ENCODE measurements around the gene TRIP10.
A peak's percentile ranks its signal among the peaks of the same experiment; 100 is the strongest.

TRIP10 gene

GRCh38 chr19:6734096-6734696 lies 5.3 kb upstream of the TRIP10 start:
- ChIA-PET CTCF (interaction anchor here (1.1 to 1.3 kb wide), 2 partner anchors 13 to 203 kb away, joined by 3 to 4 read pairs; partner anchors contain the start of genes C3 and TNFSF9), POLR2A (no interaction called here)
- no peak for TF ChIP-seq CTCF (IDR thresholded peaks at IDR 0.05; ENCODE audit: insufficient read depth, low read length, missing control alignments)
- no peak overlapping the region for H3K4me3 ChIP-seq (ENCODE audit: low read depth, low read length)
- DNase-seq (ENCODE audit: low read depth, low spot score) = no peak

GRCh38 chr19:6735181-6735911 lies 4.1 kb upstream of the TRIP10 start:
- CTCF ChIA-PET = interaction anchor here (1.2 to 4.4 kb wide), 4 partner anchors 10 to 218 kb away, joined by 5 to 131 read pairs (median 8); no protein-coding TSS in a partner anchor
- no peak for TF ChIP-seq CTCF (IDR thresholded peaks at IDR 0.05; ENCODE audit: insufficient read depth, low read length, missing control alignments)
- no peak for DNase-seq (ENCODE audit: low read depth, low spot score)
- POLR2A ChIA-PET = no interaction called here
- peak overlapping the region; percentile 76 for H3K4me3 ChIP-seq (ENCODE audit: low read depth, low read length)

DNA sequence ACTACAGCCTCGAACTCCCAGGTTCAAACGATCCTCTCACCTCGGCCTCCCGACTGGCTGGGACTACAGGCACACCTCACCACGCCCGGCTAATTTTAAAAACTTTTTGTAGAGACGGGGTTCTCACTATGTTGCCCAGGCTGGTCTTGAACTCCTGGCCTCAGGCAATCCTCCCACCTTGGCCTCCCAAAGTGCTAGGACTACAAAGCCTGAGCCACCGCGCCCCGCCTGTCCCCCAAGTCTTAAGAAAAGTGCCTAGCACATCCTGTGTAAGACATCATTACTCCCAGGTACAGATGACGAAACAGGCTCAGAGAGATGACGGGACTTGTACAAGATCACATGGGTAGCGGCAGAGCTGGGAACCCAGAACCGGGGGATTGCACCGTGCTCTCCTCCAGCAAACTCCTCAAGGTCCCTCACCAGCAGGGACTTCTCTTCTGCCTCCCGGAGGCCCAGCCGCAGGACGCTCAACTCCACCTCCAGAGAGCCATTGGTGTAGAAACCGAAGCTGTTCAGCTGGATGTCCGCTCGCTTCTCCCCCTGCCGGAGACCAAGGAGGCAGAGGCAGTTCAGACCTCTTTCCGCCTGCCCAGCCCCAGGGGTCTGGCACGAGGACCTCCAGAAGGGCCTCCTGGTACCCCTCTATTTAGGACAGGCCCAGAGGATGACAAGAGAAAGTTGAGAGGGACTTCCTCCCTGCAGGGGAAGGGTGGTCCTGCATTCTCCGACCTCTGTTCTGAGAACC lies 3.1 kb upstream of the TRIP10 start:
- peak overlapping the region; percentile 76 for H3K4me3 ChIP-seq (ENCODE audit: low read depth, low read length)
- ChIA-PET CTCF (interaction anchor here (1.0 to 4.4 kb wide), 8 partner anchors 8 to 260 kb away, joined by 3 to 131 read pairs (median 6); no protein-coding TSS in a partner anchor), POLR2A (interaction anchor here (0.6 to 1.0 kb wide), 4 partner anchors 127 to 364 kb away, joined by 3 to 11 read pairs (median 4); partner anchors contain the start of genes ALKBH7 and TNFSF9)
- peak; percentile 52 for DNase-seq (ENCODE audit: low read depth, low spot score)
- TF ChIP-seq CTCF (IDR thresholded peaks at IDR 0.05; ENCODE audit: insufficient read depth, low read length, missing control alignments) = peak; percentile 85

DNA sequence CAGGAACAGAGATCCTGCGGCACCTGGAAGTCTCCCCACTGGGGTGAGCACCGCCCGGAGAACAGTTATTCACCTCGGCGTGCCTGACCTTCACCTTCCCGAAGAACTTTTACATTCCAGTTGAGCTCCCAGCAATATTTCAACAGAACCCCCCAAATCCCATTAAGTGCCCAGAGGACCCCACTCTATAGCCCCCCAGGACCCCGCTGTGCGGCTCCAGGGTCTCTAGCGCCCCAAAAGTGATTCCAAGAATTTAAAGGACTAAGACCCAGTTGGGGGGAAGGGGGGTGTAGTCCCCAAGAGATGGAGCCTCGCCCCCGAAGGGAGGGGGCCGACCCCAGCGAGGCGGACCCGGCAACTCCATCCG lies 2.6 kb upstream of the TRIP10 start:
- DNase-seq (ENCODE audit: low read depth, low spot score) = no peak
- POLR2A ChIA-PET = interaction anchor here (0.6 to 1.0 kb wide), 5 partner anchors 126 to 365 kb away, joined by 3 to 11 read pairs (median 4); partner anchors contain the start of genes ALKBH7, KHSRP and TNFSF9
- CTCF ChIA-PET = interaction anchor here (1.0 to 4.4 kb wide), 8 partner anchors 9 to 261 kb away, joined by 3 to 131 read pairs (median 6); no protein-coding TSS in a partner anchor
- H3K4me3 ChIP-seq (ENCODE audit: low read depth, low read length) = peak overlapping the region; percentile 76
- no peak for TF ChIP-seq CTCF (IDR thresholded peaks at IDR 0.05; ENCODE audit: insufficient read depth, low read length, missing control alignments)

- ChIA-PET POLR2A (interaction anchor here (1.0 to 1.4 kb wide), 3 partner anchors 126 to 313 kb away, joined by 4 to 6 read pairs (median 4); partner anchors contain the start of gene KHSRP), CTCF (interaction anchor here (1.2 to 4.4 kb wide), 10 partner anchors 9 to 261 kb away, joined by 3 to 131 read pairs (median 6); no protein-coding TSS in a partner anchor)
- peak; percentile 100 for DNase-seq (ENCODE audit: low read depth, low spot score)
- no peak for TF ChIP-seq CTCF (IDR thresholded peaks at IDR 0.05; ENCODE audit: insufficient read depth, low read length, missing control alignments)
- peak within 1 kb of the TSS; percentile 76 for H3K4me3 ChIP-seq (ENCODE audit: low read depth, low read length)
Observed at GRCh38 chr19:6737284-6737872, 2.1 kb upstream of the TRIP10 start, which contains the start of gene GPR108. TSS of gene GPR108 (minus strand) at chr19:6737580. CDS start at chr19:6737576, 4 bp downstream.
